HG03108 (cell line): ENCODE data around the gene SCN4B.

Experiments
- ATAC-seq: cut with Tn5 transposase; IDR thresholded peaks from one replicate; pipeline ENCODE4 v1.9.1; 2021; ENCODE audit warnings: moderate library complexity; ENCODE audit not compliant: unreplicated experiment

SCN4B gene

DNA sequence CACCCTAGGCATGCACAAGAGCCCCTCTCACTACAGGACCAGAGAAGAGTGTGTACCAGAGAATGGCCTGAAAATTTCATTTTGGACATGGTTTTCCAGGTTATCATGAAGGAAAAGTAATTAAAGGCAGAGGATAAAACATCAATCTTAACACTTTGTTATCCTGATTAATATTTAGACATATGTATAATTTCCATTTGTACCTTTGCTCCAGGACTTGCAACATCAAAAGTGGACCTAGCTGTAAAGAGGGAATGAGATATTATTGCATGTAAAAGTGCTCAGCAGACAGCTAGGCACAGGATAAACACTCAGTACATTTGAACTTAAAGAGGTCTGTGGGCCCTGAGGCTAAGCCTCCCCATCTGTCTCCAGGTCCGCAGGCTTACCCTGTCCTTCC is 2.0 kb upstream of the SCN4B start:
- ATAC-seq: no peak

DNA sequence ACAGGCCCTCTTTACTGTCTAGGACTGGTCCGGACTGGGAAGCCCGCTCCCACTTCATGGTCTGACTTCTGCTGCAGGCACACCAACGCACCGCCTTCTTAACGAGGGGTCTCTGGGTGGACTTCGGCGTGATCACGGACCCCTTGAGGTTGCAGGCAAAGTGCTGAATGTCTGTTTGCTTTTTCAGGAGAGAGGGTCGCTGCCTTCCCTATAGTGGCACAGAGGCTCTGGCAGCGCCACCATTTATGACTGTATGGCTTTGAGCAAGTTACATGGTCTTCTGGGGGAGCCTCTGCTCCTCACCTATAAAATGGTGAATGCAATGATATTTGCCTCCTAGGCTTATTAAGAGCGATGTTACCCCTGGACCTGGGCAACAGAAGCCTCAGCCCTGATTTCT is 1.4 kb upstream of the SCN4B start:
- ATAC-seq: no peak

DNA sequence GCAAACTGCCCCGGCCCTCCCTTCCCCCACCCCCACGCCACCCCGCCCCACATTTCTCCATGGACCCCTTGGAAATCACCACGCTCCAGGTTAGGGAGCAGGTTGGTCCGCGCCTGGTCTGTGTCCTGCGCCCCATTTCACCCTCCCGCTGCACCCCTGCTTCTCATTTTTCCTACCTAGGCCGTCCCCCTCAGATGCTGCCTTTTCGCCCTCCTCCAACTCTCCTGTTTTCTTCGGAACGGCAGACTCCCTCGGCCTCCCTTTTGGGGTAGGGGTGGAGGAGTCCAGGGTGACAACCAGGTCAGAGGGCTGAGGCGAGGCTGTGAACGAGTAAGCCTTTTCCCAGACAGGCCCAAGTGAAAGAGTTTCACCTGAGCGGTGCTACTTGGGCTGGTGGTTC is 893 bp upstream of the SCN4B start:
- no peak for ATAC-seq

DNA sequence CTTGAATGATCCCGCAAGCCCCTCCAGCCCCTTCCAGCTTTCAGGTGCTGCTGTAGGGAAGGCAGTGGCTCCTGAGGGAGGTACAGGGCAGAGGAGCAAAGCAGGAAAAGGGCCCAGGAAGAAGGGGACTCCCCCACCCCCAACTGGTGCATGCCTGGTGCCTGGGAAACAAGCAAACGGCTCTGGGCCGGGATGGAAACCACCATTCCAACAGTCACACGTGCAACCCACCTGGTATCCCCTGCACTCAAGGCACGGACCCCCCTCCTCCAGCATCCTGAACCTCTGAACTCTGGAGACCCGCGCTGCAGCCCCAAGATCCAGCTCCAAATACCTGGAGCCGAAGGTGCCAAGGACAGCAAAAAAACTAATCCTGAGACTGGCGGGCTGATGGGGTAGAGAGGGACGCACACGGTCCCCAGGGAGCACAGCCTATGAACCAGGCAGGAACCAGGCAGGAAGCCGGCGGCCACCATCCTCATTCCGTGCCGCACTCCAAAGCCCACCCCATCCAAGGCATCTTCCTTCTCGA is 537 bp downstream of the SCN4B start:
- ATAC-seq: no peak

DNA sequence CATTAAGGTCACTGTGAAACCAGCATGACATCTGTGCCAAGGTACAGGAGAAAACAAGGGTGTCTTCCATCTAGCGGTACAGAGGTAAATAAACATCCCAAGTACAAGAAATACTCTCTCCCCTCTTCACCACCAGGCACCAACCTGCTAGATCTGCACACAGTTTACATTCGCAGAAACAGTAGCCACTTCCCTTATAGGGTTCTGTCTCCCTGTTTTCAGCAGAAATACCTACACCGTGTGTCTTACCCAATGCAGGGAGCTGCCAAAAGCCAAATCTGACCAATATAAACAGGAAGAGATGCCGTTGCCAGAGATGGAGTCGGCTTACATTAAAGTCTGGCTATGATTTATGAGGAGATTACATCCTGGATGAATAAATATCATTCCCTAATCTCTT is 1.2 kb downstream of the SCN4B start:
- no peak for ATAC-seq

DNA sequence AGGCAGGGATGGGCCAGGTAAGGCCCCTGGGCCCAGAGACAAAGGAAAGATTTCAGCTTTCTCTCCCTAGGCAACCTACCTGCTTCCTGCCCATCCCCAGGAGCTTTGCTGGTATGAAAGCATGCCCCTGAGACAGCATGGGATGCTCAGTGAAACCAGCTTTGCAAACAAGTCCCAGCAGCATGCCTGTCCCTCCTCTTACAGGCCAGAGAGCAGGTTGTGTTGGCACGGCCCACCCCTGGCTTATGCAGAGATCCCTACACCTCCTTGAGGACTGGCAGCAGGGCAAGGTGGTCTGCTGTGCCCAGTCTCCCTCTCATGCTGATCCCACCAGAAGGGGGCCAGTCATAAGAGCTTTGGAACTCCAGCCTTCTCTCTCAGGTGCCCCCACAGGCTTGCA is 3.1 kb downstream of the SCN4B start:
- no peak for ATAC-seq

DNA sequence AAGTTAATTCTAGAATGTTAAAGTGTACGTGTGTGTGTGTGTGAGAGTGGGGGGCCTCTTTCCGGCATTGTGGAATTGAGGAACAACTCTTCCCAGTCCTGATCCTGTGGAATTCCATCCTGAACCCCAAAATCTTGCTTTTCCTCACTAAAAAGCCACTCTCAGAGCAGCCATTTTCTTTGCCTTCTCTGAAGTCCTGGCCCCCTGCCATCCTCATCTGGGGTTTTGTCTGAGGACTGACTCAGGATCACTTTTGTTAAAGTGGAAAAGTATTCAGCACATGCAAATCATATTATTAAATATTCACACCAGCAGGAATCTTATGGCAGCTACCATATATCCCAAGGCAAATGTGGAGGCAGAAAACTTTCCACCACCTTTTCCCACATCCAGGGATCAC is 3.8 kb downstream of the SCN4B start:
- no peak for ATAC-seq

DNA sequence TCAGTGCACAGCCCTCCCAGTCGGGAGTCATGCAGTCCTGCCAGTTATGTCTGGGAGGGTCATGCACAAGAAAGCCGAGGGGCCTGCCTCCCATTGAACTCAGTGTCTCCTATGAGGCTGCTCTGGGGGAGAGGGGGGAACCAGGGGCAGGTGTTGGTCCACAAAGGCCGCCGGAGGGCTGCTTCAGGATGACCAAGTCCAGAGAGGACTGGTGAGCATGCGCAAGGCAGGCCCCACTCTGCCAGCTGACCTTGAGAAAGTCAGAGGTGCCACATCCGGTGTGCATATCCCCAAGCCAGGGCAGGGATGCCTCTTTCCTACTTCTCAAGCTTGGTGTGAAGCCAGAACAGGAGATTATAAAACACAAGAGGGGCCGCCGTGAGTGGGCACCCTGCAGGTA is 4.4 kb downstream of the SCN4B start:
- ATAC-seq: no peak

DNA sequence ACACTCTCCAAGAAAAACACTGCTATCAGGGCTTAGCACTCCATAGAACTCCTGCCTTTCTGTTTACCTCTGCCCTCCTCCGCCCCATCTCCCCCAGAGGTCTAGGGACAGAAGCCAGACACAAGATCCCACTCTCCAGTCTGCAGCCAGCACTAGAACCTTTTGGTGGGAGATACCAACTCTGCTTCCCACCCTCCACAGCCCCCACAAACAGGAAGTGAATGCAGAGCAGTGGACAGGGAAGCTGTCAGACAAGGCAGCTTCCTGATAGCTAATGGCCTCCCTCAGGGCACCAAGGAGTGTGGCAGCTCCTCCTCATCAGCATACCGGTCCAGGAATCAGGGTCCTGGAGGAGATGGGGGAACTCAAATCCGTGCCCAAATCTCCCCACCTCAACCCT is 5.1 kb downstream of the SCN4B start:
- no peak for ATAC-seq

DNA sequence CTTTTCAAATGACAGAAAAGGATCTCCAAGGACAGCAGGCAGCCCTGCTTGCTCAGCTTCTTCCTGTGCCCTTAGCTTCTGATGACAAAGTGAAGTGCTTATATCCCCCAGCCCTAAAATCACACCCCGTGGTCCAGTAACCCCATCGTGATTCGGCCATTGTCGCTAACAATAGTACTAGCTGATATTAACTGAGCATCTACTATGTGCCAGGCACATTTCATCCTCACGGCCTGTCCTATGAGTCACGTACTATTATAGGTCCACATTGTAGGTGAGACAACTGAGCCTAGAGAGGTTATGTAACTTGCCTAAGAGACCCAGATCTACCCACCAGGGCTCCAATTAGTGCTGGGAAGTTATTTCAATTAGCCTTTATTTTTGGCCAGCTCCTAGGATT is 6.1 kb downstream of the SCN4B start:
- ATAC-seq: no peak

DNA sequence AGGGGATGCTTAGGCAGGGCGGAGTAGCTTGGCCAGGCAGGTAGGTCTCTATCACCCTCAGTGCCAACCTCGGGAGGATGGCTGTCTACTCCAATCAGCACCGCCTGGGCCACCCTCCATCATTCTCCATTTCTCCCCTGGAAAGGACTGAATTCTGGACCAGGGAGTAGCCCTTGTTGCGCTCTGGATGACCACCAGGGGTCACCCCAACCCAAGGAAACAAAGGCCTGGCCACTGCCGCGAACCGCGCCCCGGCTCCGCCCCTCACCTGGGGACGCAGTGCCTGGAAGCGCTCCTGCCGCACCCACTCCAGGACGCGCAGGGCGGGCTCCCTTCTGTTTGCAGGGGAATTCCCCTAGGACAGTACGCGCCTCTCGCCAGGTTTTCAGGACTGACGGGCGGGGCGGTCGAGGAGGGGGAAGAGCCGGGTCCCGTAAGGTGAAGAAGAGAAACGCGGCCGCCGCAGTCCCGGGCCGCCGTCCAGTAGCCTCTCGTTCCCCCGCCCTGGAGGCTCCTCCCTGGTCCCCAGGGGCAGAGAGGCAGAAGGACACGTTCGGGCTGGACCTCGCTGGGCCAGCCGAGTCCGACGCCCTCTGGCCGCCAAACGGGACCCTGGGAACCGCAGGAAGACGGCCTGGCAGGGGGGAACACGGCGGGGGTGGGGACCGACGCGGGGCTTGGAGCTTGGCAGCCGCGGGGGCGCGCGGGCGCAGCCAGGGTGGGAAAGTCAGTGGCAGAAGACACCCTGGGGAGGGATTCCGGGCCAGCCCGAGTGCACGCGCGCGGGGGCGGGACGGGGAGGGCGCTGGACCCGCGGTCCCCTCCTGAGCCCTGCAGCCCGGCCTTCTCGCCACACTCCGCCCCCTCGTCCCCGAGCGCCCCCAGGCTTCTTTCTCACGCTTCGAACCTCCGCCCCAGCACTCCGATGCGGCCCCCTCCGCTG is 7.1 kb downstream of the SCN4B start:
- peak; percentile 69 for ATAC-seq

DNA sequence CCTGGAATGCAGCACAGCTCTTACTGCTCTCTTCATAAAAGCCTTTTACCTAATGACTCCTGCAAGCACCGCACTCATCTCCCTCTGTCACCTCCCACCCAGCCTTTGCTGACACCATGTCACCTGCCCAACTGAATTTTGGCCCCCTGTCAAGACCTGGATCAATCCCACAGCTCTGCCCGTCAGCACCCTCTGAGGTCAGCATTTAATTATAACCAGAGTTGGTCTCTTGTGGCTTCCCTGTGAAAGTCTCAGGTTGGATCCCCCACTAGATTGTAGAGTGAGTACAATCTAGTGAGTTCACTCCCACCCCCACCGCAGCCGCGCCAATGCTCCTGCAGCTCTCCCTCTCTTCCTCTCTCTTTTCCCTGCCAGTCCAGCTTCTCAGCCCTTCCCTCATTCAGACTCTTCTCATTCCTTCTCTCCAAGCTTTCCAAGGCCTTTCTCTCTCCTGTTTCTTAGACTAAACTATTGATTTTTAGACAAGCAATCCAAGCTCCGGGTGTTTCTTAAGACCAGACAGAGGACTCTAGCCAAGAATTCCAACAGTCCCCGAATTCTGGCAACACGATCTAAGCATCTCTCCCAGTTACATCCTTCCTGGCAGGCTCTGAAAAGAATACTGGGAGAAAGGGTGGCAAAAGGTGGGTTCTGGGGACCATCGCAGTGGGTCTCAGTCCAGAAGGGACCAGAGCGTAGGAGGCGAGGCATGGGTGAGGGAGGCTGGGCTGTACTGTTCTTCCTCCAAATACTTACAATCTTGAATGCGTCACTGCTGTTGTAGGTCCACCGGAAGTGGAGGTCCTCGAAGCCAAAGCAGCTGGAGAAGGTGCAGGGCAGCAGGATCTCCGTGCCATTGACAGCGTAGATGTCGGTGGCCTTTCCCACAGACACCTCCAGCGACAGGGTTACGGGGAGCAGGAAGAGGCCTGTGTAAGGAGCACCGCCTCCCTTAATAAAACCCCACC is 8.0 kb downstream of the SCN4B start:
- ATAC-seq: no peak

DNA sequence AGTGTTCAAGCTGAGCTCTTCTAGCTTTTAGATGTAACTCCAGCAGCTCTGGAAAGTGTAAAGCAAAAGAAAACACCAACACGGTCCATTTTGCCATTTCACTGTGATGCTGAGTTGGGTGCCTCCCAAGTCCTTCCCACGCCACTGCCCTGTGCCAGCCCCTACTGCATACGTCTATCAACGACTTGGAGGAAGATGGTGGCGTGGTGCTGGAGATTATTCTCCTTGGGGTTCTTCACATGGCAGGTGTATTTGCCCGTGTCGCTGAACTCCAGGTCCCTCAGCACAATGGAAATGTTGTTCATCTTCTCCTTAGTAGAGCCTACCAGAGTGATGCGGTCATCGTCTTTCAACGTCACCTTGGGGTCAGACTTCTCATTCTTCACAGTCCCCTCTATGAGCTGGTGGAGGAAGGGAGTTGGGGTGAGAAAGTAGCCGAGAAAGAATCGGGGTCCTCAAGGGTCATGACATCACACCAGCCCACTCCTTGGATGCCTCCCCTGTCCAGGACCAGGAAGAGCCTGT is 8.9 kb downstream of the SCN4B start:
- ATAC-seq: no peak

DNA sequence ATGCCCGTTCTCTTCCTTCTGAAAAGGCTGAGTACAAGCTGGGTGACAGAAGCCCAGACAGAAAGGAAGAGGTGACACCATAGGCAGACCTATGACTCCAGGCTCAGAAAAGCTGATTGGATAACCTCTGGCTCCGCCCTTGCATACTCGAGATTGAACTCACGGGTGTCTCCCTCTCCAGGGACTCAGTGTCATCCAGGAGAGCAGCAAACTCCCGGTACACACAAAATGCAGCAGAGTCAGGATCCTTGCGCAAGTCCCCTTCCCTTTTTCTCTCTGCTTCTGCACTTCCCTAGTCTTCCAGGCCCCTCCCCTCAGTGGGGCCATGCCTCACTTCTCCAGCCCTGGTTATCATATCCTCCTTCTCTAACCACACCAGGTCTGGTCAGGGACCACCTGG is 9.8 kb downstream of the SCN4B start:
- no peak for ATAC-seq

DNA sequence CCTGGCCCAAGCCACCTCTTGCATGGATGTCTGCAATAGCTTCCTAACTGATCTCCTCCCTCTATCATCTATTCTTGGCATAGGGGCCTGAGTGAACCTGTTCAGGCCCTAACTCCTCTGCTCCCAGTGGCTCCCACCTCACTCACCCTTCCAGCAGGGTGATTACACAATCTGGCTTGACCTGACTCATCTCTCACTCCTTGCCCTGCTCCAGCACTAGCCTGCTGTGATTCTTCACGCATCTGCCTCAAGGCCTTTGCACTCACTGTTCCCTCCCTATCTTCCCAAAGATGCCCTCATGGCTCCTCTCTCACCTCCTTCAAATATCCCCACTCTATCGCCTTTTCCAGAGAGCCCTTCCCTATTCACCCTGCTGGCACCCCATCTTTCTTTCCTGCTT is 10.5 kb downstream of the SCN4B start:
- no peak for ATAC-seq

DNA sequence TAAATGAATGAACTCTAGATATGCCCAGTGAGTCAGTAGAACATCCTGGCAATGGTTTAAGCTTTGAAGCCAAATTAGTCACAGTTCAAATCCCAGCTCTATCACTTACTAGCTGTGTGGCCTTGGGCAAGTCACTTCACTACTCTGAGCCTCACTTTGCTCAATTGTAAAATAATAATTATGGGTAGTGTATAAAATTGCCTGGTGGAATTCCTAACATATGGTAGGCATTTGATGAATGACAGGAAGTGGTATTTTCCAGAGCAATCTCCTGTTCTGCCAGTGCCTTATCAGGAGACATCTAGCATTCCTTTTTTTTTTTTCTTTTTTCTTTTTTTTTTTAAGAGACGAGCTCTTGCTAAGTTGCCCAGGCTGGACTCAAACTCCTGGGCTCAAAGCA is 13.0 kb downstream of the SCN4B start:
- ATAC-seq: no peak

DNA sequence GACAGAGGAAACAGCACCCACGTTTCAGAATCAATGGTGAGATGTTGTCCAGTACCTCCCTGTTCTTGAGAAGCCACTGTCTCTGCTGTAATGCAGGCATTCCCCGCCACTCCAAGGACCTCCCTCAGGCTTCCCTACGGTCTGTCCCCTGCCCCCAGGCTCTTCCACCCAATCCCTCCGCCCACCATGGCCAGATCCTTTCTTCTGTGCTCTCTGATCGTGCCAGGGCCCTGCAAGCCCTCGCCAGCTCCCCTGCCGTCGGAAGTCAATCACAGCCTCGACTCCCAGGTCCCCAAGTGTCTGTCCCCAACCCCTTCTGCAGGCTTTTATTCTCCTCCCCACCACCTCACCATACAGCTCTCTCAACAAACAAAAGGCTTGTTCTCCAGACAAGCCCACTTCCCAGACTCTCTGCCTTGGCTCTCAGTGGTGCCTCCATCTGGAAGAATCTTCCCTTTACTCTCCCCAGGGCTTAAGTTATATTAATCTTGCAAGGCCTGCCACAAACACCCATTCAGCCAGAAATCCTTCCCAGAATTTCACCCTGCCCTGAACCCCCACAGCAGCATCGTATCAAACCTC is 13.7 kb downstream of the SCN4B start:
- ATAC-seq: no peak

DNA sequence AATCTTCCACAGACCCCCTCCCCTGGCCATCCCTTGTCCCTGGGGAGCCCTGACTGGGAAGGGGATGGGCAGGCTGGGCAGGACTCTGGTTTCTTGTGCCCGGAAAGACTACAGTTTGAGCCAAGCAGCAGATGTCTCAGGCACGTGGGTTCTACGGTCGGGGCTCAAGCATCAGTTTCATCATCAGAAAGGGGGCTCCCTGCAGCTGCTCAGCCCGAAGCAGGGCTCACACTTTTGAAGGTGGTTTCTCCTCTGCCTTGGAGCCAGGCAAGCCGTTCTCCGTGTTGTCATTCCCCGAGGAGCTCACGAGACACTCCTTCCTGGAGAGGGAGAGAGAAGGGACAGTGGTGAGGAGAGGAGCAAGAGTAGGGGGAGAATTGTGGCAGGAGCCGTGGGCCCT is 15.8 kb downstream of the SCN4B start:
- ATAC-seq: no peak

DNA sequence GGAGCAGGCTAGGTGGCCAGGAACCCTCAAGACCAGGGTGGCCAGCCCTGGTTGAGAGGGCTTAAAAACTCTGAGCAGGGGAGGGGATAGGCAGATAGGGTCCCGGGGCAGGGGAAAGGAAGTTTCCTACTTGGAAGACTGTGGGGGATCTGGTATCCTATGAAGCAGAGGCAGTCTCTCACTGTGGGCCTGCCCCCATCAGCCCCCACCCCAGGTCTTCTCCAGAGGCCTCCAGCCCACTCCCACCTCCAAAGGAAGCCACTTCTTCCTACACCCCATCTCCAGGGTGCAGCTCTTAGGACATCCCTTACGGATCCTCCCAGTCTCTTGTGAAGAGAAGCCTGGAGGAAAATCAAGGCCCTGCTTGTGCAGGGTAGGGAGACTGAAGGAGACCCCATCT is 16.3 kb downstream of the SCN4B start:
- no peak for ATAC-seq

DNA sequence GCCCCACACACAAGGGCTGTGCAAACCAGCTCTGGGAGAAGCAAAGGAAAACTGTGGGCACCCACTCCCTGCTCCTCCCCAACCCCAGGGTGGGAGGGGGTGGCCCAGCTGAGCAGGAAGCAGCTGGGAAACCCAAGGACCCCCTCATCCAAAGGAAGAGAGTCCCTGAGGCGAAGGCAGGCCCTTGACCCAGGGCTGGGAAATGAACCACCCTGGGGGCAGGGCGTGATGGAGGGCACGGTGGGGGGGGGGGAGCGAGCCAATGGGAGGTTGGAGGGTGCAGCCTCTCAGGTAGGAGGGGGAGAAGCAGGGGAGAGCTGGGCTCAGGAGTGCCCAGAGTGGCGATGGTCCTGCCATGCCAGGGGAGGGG is 16.8 kb downstream of the SCN4B start:
- ATAC-seq: no peak
